GM19452 (cell line): Measurements from ENCODE around the gene EHD1.

Experiments used
- ATAC-seq: cut with Tn5 transposase; IDR thresholded peaks from one replicate; pipeline ENCODE4 v1.9.1; 2021; ENCODE audit not compliant: unreplicated experiment

The EHD1 gene

DNA sequence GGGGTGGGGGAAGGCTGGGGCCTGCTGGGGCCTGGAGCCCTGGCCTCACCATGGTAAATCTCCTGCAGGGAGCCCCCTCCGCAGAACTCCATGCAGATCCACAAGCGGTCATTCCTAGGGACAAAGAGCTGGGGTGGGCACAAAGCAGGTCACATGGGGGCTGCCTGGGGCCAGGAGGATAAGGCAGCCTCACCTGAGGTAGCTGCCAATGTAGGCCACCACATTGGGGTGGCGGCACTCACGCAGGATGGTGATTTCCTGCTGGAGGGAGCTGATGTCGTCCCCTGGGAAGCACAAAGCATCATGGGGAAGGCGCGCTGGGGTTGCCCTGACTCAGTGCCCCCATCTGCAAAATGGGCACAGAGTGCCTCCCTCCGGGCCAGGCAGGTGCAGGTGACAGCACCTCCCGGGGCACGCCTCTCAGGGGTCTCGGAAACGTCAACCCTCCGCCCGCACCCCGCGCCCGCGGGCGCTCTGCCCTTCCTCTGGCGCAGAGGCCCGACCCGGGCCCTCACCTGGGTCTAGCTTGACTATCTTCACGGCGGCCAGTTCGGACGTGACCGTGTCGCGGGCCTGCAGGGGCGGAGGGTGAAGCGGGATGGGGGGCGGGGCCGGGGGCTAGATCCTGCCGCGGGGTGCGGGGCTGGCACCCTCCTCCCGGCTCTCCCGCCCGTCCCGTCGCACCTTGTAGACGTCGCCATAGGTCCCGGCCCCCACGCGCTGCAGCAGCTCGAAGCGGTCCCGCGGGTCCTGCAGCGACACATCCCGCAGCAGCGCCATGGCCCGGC, 75.9 kb downstream of the EHD1 start:
- ATAC-seq: peak; percentile 34
